Pancreas (tissue), 10 donors: ENCODE measurements around the gene ACBD7. TPM values are rescaled to one million over a fixed set of nuclear protein-coding genes. Genes with fewer than 3 reads are reported as not detected.

Experiments
- ATAC-seq, 4 donors: fragments of 200-7000 bp; cut with Tn5 transposase; one replicate each; pipeline versions ENCODE4 v1.8.0 to v1.9.1; 2020; ENCODE audit warnings: mild to moderate bottlenecking in 4 of 4, moderate library complexity in 4 of 4
- DNase-seq, 6 donors: peaks; one replicate each; pipeline ENCODE4 v3.0.0-alpha.2; 2020
- FAIRE-seq: peaks from 2 replicates; lab custom pipeline; 2012; peaks lifted over from hg19 to GRCh38; lab: Jason Lieb, UNC
- H3K27ac ChIP-seq, 4 donors: fragments of 200-600 bp; sonication (generic); 1 replicate in 3 of 4; 2 replicates in 1 of 4; pipeline versions ENCODE4 v1.5.0 to v1.8.0; 2020
- H3K27me3 ChIP-seq, 4 donors: fragments of 200-600 bp; one replicate each; pipeline ENCODE4 v1.8.0; 2021
- H3K36me3 ChIP-seq, 3 donors: fragments of 200-600 bp; sonication (generic) in 1 of 3; one replicate each; pipeline versions ENCODE4 v1.5.0 to v1.8.0; 2020 to 2021
- H3K4me1 ChIP-seq, 3 donors: fragments of 200-600 bp; one replicate each; pipeline ENCODE4 v1.8.0; 2021
- H3K4me3 ChIP-seq, 4 donors: fragments of 200-600 bp; sonication (generic) in 2 of 4; one replicate each; pipeline versions ENCODE4 v1.5.0 to v1.8.0; 2020 to 2021
- H3K9me3 ChIP-seq, 4 donors: fragments of 200-600 bp; one replicate each; pipeline ENCODE4 v1.8.0; 2021
- CTCF ChIP-seq, 4 donors: fragments of 200-600 bp; sonication (generic) in 3 of 4; IDR thresholded peaks; one replicate each; pipeline versions ENCODE4 v1.5.0 to v1.8.0; 2021; ENCODE audit warnings: antibody characterized with exemption in 4 of 4
- WGBS, 2 donors: extraction: QIAGEN DNeasy Blood & Tissue Kit; methylation state at CpG; one replicate each; pipeline ENCODE4 v1.1.7; 2013; 5-methylcytosine and 5-hydroxymethylcytosine counted together
- intact Hi-C, 3 donors: fragments of 100-400 bp; cut with DNase I; formaldehyde crosslinking; loops; one replicate each; pipeline versions ENCODE4 v1.11.1 to v1.14.2; 2022
- polyA plus RNA-seq, 2 donors: library from polyadenylated mRNA; stranded (reverse); fragments of 200-250 nt; gene quantifications; one replicate each; pipeline ENCODE4 v1.2.3, GENCODE V29; 2013
- total RNA-seq, 6 donors: library from RNA; stranded (reverse); fragmentation: NEBNext Ultra II Directional in 4 of 6; extraction: Animal tissue kit (Norgen Biotek cat#: 25700) in 4 of 6; gene quantifications; one replicate each; pipeline versions ENCODE4 v1.2.1 to v1.2.4, GENCODE V29; 2021 to 2023
- donor health status: healthy with polysubstance abuse.
- donor health status: DM: no; HTN: no; CAD: no; lungs with moderate emphysema.
- donor health status: DM: no; HTN: no; CAD: no.
- donor health status: control.
- donor health status: control.
- donor health status: Bipolar disorder and iron deficiency.
- donor health status: DM: yes; HTN: yes; CAD: no.
- donor health status: DM: no; HTN: no; CAD: no.
- donor health status: DM: no; HTN: no; CAD: no.
- donor health status: DM: yes; HTN: yes; CAD: no.

The ACBD7 gene
- total and polyA plus RNA-seq, 8 donors = 0.07 to 0.59 (median 0.29) TPM; not detected in 3

- 70 to 78% methylated on average over 1 of the region's 1 CpG for WGBS, 2 donors
- FAIRE-seq (no peak), ATAC-seq (no peak), DNase-seq (no peak)
- H3K4me1 ChIP-seq = no peaks in the 10 kb centered on the region
- no peak overlapping the region for H3K4me3 ChIP-seq
- no peaks in the 10 kb centered on the region for H3K36me3 ChIP-seq
- TF ChIP-seq CTCF (IDR thresholded peaks at IDR 0.05) = no peak
- no peaks in the 10 kb centered on the region for H3K9me3 ChIP-seq
- H3K27ac ChIP-seq = no peak overlapping the region
- no peaks in the 10 kb centered on the region for H3K27me3 ChIP-seq
- intact Hi-C loops = no loop called here
These were observed 29.9 kb downstream of the ACBD7 start for GRCh38 chr10:15058689-15059088.

- Histone ChIP-seq H3K9me3 (no peaks in the 10 kb centered on the region), H3K27me3 (no peaks in the 10 kb centered on the region), H3K27ac (no peak overlapping the region), H3K4me3 (no peak overlapping the region), H3K36me3 (no peaks in the 10 kb centered on the region), H3K4me1 (no peaks in the 10 kb centered on the region)
- no peak for FAIRE-seq
- intact Hi-C loops = no loop called here
- 78 to 90% methylated on average over 3 of the region's 3 CpGs for WGBS, 2 donors
- DNase-seq = no peak
- no peak for TF ChIP-seq CTCF (IDR thresholded peaks at IDR 0.05)
- ATAC-seq = no peak
These were observed 35.5 kb downstream of the ACBD7 start for GRCh38 chr10:15053061-15053460.

- no peaks in the 10 kb centered on the region for H3K27me3 ChIP-seq
- intact Hi-C loops = no loop called here
- FAIRE-seq (no peak), ATAC-seq (no peak), DNase-seq (no peak)
- H3K4me1 ChIP-seq = no peaks in the 10 kb centered on the region
- no peaks in the 10 kb centered on the region for H3K36me3 ChIP-seq
- 86 to 91% methylated on average over 7 of the region's 7 CpGs for WGBS, 2 donors
- no peak for TF ChIP-seq CTCF (IDR thresholded peaks at IDR 0.05)
- H3K27ac ChIP-seq = no peak overlapping the region
- H3K4me3 ChIP-seq = no peak overlapping the region
- H3K9me3 ChIP-seq = no peaks in the 10 kb centered on the region
These were observed 36.5 kb downstream of the ACBD7 start for GRCh38 chr10:15052121-15052520.

DNA sequence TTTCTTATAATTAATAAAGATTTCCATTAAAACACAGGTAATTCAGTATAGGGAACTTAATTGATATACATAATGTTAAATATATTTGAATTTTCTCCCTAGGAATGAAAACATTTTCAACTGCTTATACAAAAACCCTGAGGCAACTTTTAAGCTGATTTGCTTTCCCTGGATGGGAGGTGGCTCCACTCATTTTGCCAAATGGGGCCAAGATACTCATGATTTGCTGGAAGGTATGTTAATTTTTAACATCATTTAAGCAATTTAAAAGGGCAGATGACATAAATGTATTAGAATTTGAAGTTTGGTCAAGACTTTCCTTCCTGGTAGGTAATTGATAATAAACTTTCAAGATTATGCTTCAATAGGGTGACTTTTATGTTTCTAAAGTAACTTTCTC is 39.0 kb downstream of the ACBD7 start:
- intact Hi-C loops = no loop called here
- no peaks in the 10 kb centered on the region for H3K36me3 ChIP-seq
- FAIRE-seq (no peak), DNase-seq (no peak), ATAC-seq (no peak)
- TF ChIP-seq CTCF (IDR thresholded peaks at IDR 0.05) = no peak
- no peaks in the 10 kb centered on the region for H3K9me3 ChIP-seq
- no peaks in the 10 kb centered on the region for H3K4me1 ChIP-seq
- H3K27ac ChIP-seq = no peak overlapping the region
- no peak overlapping the region for H3K4me3 ChIP-seq
- H3K27me3 ChIP-seq = no peaks in the 10 kb centered on the region

- DNase-seq (no peak), FAIRE-seq (no peak), ATAC-seq (no peak)
- Histone ChIP-seq H3K27me3 (no peaks in the 10 kb centered on the region), H3K4me3 (no peak overlapping the region), H3K9me3 (no peaks in the 10 kb centered on the region), H3K27ac (no peak overlapping the region), H3K4me1 (no peaks in the 10 kb centered on the region), H3K36me3 (no peaks in the 10 kb centered on the region)
- intact Hi-C loops = no loop called here
- no peak for TF ChIP-seq CTCF (IDR thresholded peaks at IDR 0.05)
- WGBS, 2 donors = 78 to 81% methylated on average over 5 of the region's 5 CpGs
These were observed 42.0 kb downstream of the ACBD7 start for GRCh38 chr10:15046626-15047025.
